GM13977 (cell line): Measurements from ENCODE around the gene TF.

Experiments used
- DNase-seq: peaks from one replicate; pipeline ENCODE4 v3.0.0; 2012; ENCODE audit warnings: low spot score
- in situ Hi-C: fragments of 300-500 bp; cut with MboI; formaldehyde crosslinking; loops from one replicate; pipeline ENCODE4 v1.12.0; 2022; ENCODE audit warnings: low sequenced_read_pairs, low pct_unique_long_range_greater_than_20kb, mixed read lengths, inconsistent platforms; ENCODE audit not compliant: unreplicated experiment
- TF ChIP-seq, protein P1 (sequence below): IDR thresholded peaks from 2 replicates; pipeline ENCODE4 v1.5.1; 2012; ENCODE audit warnings: mild to moderate bottlenecking, control low read depth; ENCODE audit not compliant: insufficient read depth; ENCODE audit errors: extremely low read depth, missing control alignments

Gene TF

DNA sequence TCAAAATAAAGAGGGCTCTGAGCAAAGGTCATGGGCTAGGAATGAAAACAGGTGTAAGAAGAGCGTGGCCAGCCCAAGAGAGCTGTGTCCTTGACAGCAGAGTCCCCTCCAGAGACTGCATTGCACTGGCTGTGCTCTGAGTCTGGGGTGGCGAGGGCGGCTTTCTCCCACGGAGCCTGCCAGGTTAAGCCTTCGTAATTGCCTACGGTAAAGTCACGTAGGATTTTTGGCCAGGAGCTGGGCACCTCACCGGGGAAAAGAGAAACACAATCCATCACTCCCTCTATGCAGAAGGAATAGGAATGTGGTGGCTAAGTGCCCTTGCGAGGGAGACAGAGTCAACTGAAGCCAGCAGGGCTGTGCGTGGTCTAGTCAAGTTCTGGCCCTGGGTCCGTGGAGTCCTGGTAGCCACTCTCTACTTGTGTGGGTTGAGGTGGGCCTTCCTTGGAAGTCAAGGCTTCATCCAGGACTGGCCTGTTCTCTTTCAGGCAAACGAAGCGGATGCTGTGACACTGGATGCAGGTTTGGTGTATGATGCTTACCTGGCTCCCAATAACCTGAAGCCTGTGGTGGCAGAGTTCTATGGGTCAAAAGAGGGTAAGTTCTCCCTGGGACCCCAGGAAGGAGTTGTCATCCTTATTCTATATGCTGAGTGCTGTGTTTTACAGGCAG is 7.0 kb downstream of the TF start:
- no peak for DNase-seq
- in situ Hi-C loops, result no loop called here
- TF ChIP-seq, protein P1, sequence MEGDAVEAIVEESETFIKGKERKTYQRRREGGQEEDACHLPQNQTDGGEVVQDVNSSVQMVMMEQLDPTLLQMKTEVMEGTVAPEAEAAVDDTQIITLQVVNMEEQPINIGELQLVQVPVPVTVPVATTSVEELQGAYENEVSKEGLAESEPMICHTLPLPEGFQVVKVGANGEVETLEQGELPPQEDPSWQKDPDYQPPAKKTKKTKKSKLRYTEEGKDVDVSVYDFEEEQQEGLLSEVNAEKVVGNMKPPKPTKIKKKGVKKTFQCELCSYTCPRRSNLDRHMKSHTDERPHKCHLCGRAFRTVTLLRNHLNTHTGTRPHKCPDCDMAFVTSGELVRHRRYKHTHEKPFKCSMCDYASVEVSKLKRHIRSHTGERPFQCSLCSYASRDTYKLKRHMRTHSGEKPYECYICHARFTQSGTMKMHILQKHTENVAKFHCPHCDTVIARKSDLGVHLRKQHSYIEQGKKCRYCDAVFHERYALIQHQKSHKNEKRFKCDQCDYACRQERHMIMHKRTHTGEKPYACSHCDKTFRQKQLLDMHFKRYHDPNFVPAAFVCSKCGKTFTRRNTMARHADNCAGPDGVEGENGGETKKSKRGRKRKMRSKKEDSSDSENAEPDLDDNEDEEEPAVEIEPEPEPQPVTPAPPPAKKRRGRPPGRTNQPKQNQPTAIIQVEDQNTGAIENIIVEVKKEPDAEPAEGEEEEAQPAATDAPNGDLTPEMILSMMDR, result no peak

DNA sequence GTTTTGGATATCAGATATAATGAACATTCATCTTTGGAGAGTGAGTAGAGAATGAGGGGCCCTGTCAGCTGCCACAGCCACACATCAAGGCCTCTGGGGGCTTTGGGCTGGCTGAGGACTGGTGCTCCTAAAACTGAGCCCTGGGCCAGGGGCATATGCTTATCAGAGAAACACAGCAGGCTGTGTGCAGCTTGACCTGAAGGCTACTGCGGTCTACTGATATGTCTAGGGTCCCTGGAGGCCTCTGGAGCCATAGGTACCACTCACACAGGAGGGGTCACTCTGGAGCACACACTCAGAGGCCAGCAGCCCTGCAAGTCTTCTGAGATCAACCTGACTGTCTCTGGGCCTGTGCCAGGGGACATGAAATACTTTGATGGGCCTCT is 7.6 kb downstream of the TF start:
- in situ Hi-C loops, result no loop called here
- DNase-seq, result no peak
- TF ChIP-seq, protein P1, result no peak

DNA sequence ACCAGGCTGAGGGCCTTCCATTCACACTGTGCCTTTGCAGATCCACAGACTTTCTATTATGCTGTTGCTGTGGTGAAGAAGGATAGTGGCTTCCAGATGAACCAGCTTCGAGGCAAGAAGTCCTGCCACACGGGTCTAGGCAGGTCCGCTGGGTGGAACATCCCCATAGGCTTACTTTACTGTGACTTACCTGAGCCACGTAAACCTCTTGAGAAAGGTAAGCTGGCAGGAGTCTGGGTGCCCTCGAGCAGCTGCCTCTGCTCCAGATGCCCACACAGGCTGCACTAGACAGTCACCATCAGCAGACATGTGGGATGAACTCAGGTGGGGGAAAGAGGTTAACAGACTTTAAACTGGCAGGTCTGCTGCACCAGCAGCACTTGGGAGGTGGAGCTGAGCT is 8.3 kb downstream of the TF start:
- no peak for DNase-seq
- in situ Hi-C loops, result no loop called here
- TF ChIP-seq, protein P1, result no peak

DNA sequence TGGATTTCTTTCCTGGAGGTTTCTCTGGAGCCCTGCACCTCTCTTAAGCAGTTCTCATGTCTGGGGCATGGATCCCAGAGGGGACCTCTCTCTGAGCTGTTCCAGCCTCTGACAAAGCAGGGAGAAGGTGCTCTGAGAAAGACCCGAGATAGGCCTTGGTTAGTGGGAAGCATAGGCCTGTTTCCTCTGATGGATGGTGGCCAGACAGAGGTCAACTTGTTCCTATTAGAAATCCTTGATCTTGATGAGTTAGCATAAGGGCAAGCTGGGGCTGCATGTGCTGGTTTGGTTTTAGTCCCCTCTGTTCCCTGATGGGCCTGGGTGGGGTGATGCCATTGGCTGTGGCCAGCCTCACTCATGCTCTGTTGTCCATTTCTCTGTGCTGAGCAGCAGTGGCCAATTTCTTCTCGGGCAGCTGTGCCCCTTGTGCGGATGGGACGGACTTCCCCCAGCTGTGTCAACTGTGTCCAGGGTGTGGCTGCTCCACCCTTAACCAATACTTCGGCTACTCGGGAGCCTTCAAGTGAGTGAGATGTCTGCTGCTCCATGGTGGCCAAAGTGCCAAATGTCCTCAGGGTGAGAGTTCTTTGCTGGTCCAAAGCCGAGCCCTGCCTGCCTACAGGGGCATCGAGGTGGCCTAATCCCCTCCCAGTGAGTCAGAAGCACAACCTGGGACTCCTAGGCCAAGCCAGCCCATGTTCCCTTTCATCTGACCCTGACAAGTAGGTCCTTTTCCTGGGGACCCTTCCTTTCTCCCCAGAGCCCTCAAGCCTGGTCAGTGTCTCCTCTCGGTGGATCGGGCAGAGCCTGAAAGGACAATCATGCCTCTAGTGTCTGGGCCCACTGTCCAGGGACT is 9.0 kb downstream of the TF start:
- in situ Hi-C loops, result no loop called here
- TF ChIP-seq, protein P1, result no peak
- DNase-seq, result no peak

DNA sequence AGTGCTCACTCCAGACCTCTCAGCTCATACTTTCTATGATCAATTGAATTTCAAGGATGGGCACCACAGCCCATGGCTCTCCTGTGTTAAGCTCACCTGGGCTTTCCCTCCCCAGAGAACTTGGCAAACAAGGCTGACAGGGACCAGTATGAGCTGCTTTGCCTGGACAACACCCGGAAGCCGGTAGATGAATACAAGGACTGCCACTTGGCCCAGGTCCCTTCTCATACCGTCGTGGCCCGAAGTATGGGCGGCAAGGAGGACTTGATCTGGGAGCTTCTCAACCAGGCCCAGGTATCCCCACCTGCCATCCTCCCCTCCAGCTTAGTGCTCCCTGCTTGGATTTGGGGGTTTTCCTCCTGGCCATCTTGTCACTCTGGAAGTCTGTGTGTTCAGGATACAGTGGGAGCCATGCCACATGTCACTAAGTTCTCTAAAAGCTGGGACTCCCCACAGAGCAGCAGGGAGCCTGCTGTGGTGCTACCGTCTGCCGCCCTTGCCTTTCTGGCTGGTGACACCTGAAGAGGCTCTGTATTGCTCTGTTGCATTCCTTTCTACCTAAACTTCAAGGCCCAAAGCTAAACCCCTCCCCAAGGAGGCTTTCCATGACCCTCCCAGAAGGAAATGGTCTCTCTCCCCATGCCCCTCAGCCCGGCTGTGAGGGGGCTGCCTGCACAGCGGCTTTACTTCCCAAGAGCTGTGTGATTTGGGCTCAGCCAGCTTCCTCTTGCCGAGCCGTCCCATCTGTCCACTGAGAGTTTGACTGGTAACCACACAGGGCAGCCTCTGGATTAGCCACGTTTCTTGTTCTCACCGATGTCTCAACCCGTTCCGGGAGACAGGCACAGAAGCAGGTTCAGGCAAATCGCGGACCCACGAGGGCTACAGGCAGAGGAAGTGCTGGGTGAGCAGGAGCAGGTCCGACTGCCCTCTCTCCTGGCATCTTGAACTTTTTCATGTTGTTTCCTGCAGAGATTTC is 10.8 kb downstream of the TF start:
- TF ChIP-seq, protein P1, result no peak
- in situ Hi-C loops, result no loop called here
- no peak for DNase-seq

DNA sequence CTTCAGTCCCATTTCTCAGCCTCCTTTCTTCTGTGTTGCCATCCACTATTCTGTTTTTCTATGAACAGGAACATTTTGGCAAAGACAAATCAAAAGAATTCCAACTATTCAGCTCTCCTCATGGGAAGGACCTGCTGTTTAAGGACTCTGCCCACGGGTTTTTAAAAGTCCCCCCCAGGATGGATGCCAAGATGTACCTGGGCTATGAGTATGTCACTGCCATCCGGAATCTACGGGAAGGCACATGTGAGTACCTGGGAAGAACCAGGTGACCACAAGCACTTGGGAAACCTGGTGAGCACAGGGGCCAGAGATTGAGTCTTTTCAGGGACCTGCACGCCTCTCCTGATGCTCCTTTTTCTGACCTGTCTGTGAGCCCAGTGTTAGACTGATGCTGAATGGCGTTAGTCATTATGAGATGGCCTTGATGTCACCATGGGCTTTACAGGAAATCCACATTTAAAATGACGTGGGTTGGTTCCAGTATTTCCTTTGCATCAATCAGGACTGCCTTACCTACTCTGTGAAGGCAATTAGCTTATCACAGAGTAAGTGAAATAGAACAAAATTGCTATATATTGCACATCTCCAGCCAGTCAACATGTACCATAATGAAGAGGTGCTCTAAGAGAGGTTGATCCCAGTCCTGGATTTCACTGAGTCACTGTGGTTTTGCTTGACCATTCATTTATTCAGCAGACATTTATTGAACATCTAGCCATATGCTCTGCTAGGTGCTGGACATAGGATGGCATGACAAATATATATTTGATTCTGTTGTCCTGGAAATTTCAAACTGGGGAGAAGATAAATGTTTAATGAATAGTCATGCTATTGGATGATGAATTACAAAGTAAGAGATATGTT is 11.7 kb downstream of the TF start:
- no peak for DNase-seq
- in situ Hi-C loops, result no loop called here
- TF ChIP-seq, protein P1, result no peak
